MM.1S (cell line): ENCODE measurements around the gene CRKL.

ENCODE experiments used
- CTCF ChIP-seq: fragments of 300-600 bp; sonication (generic); IDR thresholded peaks from 2 replicates; pipeline ENCODE4 v1.5.1; 2016; ENCODE audit warnings: antibody characterized with exemption, low read length, mixed read lengths
- EZH2 ChIP-seq: fragments of 300-600 bp; sonication (generic); optimal IDR thresholded peaks from 2 replicates; pipeline ENCODE3; 2017; ENCODE audit warnings: low read depth, mild to moderate bottlenecking, antibody characterized with exemption, low read length, mixed read lengths

- TF ChIP-seq CTCF (no peak), EZH2 (no peak)
Observed at GRCh38 chr22:20919718-20920117, 2.5 kb downstream of the CRKL start.
